Fibroblast of lung (primary cell): ENCODE measurements around the gene TMBIM6. TPM values are rescaled to one million over a fixed set of nuclear protein-coding genes. Genes with fewer than 3 reads are reported as not detected.
"Not testable (repeated sequence)": the region's sequence is repeated elsewhere in the genome, so short reads cannot be mapped to it uniquely, and the experiment has no call there.

Source experiments
- DNase-seq, 2 donors: peaks; one replicate each; pipeline versions ENCODE4 v3.0.0 to v3.0.0-alpha.2; 2010; ENCODE audit warnings: low read depth in 2 of 2
- H2AFZ ChIP-seq: 2 replicates; pipeline ENCODE4 v1.5.1; 2012; ENCODE audit warnings: low read length, control low read depth, inconsistent platforms
- H3K27ac ChIP-seq: 2 replicates; pipeline ENCODE4 v1.5.1; 2011; ENCODE audit warnings: low read length, control low read depth; ENCODE audit not compliant: insufficient read depth
- H3K27me3 ChIP-seq: 2 replicates; pipeline ENCODE4 v1.5.1; 2011; ENCODE audit warnings: mild to moderate bottlenecking, low read length; ENCODE audit not compliant: control insufficient read depth, insufficient read depth
- H3K36me3 ChIP-seq: 2 replicates; pipeline ENCODE4 v1.5.1; 2011; ENCODE audit warnings: low read length; ENCODE audit not compliant: control insufficient read depth, insufficient read depth
- H3K4me1 ChIP-seq: 2 replicates; pipeline ENCODE4 v1.5.1; 2011; ENCODE audit warnings: low read length; ENCODE audit not compliant: control insufficient read depth, insufficient read depth; ENCODE audit errors: extremely low read depth
- H3K4me2 ChIP-seq: 2 replicates; pipeline ENCODE4 v1.5.1; 2011; ENCODE audit warnings: low read length, control low read depth; ENCODE audit not compliant: insufficient read depth; ENCODE audit errors: extremely low read depth
- H3K4me3 ChIP-seq, 4 experiments: fragments of 200-600 bp in 1 of 4; sonication (generic) in 1 of 4; replicated peaks in 1 of 4; 2 replicates each; pipeline ENCODE4 v1.5.1; 2011 to 2016; ENCODE audit warnings: low read length in 4 of 4, low read depth in 3 of 4, mild to moderate bottlenecking in 3 of 4, control low read depth in 2 of 4, inconsistent platforms in 1 of 4, mixed read lengths in 1 of 4; ENCODE audit not compliant: insufficient read depth in 1 of 4; ENCODE audit errors: control extremely low read depth in 1 of 4
- H3K79me2 ChIP-seq: 2 replicates; pipeline ENCODE4 v1.5.1; 2012; ENCODE audit warnings: mild to moderate bottlenecking, low read length, inconsistent platforms; ENCODE audit not compliant: control insufficient read depth, insufficient read depth
- H3K9ac ChIP-seq: 2 replicates; pipeline ENCODE4 v1.5.1; 2011; ENCODE audit warnings: mild to moderate bottlenecking, low read length, control low read depth; ENCODE audit not compliant: insufficient read depth
- H3K9me3 ChIP-seq: 2 replicates; pipeline ENCODE4 v1.5.1; 2012; ENCODE audit warnings: low read depth, low read length; ENCODE audit not compliant: control insufficient read depth, insufficient read depth
- H4K20me1 ChIP-seq: 2 replicates; pipeline ENCODE4 v1.5.1; 2011; ENCODE audit warnings: low read length; ENCODE audit not compliant: control insufficient read depth, insufficient read depth; ENCODE audit errors: extremely low read depth
- CTCF ChIP-seq, 2 donors: IDR thresholded peaks in 1 of 2; conservative IDR thresholded peaks in 1 of 2; 1 replicate in 1 of 2; 2 replicates in 1 of 2; pipeline ENCODE4 v1.5.1; 2011 to 2012; ENCODE audit warnings: low read length in 2 of 2, control low read depth in 1 of 2, inconsistent platforms in 1 of 2, low read depth in 1 of 2, mild to moderate bottlenecking in 1 of 2
- EZH2 ChIP-seq: IDR thresholded peaks from 2 replicates; pipeline ENCODE4 v1.5.1; 2012; ENCODE audit warnings: low read length, control low read depth, mild to moderate bottlenecking; ENCODE audit errors: missing control alignments
- polyA plus RNA-seq, 2 donors: library from polyadenylated mRNA; depleted of rRNA in 1 of 2; stranded (reverse) in 1 of 2; unstranded in 1 of 2; fragments of >200 nt; gene quantifications; 2 replicates each; pipeline ENCODE4 v1.2.1, GENCODE V29; 2011 to 2012; ENCODE audit warnings: missing spikeins in 1 of 2
- total RNA-seq: library from RNA; depleted of rRNA; stranded (reverse); fragments of >200 nt; gene quantifications from 2 replicates; pipeline ENCODE4 v1.2.1, GENCODE V29; 2014

The TMBIM6 gene
- total and polyA plus RNA-seq, 2 donors (not counting 1 experiment from before 2014, with no cell fraction given), result 432 to 879 TPM

- TF ChIP-seq EZH2, result no peak
- no peak for TF ChIP-seq CTCF (conservative IDR thresholded peaks at IDR 0.05 in 1 of 2, IDR thresholded peaks at IDR 0.05 in 1 of 2; ENCODE audit: low read depth in 1 of 2, low read length in 2 of 2)
- no peak overlapping the region for H3K9ac ChIP-seq
- H3K4me2 ChIP-seq, result no peak overlapping the region
- no peaks in the 10 kb centered on the region for H4K20me1 ChIP-seq
- no peaks in the 10 kb centered on the region for H3K4me1 ChIP-seq
- H3K27ac ChIP-seq, result no peak overlapping the region
- no peaks in the 10 kb centered on the region for H3K9me3 ChIP-seq
- no peaks in the 10 kb centered on the region for H3K79me2 ChIP-seq
- no peak overlapping the region for H2AFZ ChIP-seq
- H3K27me3 ChIP-seq, result no peaks in the 10 kb centered on the region
- no peak for DNase-seq
- no peak overlapping the region for H3K4me3 ChIP-seq
- peaks cover 15% of the 10 kb centered on the region for H3K36me3 ChIP-seq
Measured at GRCh38 chr12:49764126-49764525, 22.8 kb downstream of the TMBIM6 start.

- Histone ChIP-seq H3K27me3 (no peaks in the 10 kb centered on the region), H3K4me3 (no peak overlapping the region), H3K4me2 (no peak overlapping the region), H3K36me3 (peaks cover 12% of the 10 kb centered on the region), H3K9ac (no peak overlapping the region), H3K4me1 (no peaks in the 10 kb centered on the region), H4K20me1 (no peaks in the 10 kb centered on the region), H3K9me3 (no peaks in the 10 kb centered on the region), H3K27ac (no peak overlapping the region), H2AFZ (no peak overlapping the region), H3K79me2 (no peaks in the 10 kb centered on the region)
- no peak for DNase-seq
- no peak for TF ChIP-seq EZH2
- no peak for TF ChIP-seq CTCF (conservative IDR thresholded peaks at IDR 0.05 in 1 of 2, IDR thresholded peaks at IDR 0.05 in 1 of 2; ENCODE audit: low read depth in 1 of 2, low read length in 2 of 2)
Measured at GRCh38 chr12:49766115-49766455, 24.7 kb downstream of the TMBIM6 start.

- Histone ChIP-seq H3K27me3 (no peaks in the 10 kb centered on the region), H2AFZ (no peak overlapping the region), H3K4me2 (no peak overlapping the region), H3K27ac (no peak overlapping the region), H3K4me1 (no peaks in the 10 kb centered on the region), H3K4me3 (no peak overlapping the region), H4K20me1 (no peaks in the 10 kb centered on the region), H3K9me3 (no peaks in the 10 kb centered on the region), H3K79me2 (no peaks in the 10 kb centered on the region), H3K36me3 (peaks cover 12% of the 10 kb centered on the region), H3K9ac (no peak overlapping the region)
- no peak for DNase-seq
- TF ChIP-seq CTCF (conservative IDR thresholded peaks at IDR 0.05 in 1 of 2, IDR thresholded peaks at IDR 0.05 in 1 of 2; ENCODE audit: low read depth in 1 of 2, low read length in 2 of 2) (no peak), EZH2 (no peak)
Measured at GRCh38 chr12:49767333-49767732, 26.0 kb downstream of the TMBIM6 start.

- not testable (repeated sequence) for H2AFZ ChIP-seq, H3K36me3 ChIP-seq, DNase-seq, H4K20me1 ChIP-seq, H3K79me2 ChIP-seq, H3K4me3 ChIP-seq, H3K4me2 ChIP-seq, H3K27ac ChIP-seq, H3K9me3 ChIP-seq, H3K4me1 ChIP-seq, H3K27me3 ChIP-seq, H3K9ac ChIP-seq
Measured at GRCh38 chr12:49773102-49773501, 31.7 kb downstream of the TMBIM6 start.
